Nephron (organoid): ENCODE results near the gene PTPRE.

ENCODE experiments used
- H3K27ac Mint-ChIP-seq, 3 experiments: 2 replicates each; pipeline ENCODE4 v1.8.0; 2020; ENCODE audit warnings: mixed read lengths in 3 of 3, mild to moderate bottlenecking in 2 of 3, moderate library complexity in 1 of 3
- H3K27me3 Mint-ChIP-seq: 2 replicates; pipeline ENCODE4 v1.8.0; 2021; ENCODE audit warnings: low read depth, mild to moderate bottlenecking, moderate library complexity, mixed read lengths
- H3K36me3 Mint-ChIP-seq: 2 replicates; pipeline ENCODE4 v1.8.0; 2020; ENCODE audit warnings: low read depth, mixed read lengths
- H3K4me1 Mint-ChIP-seq: 2 replicates; pipeline ENCODE4 v1.8.0; 2020; ENCODE audit warnings: mixed read lengths
- H3K4me3 Mint-ChIP-seq, 3 experiments: 2 replicates each; pipeline ENCODE4 v1.8.0; 2020; ENCODE audit warnings: mild to moderate bottlenecking in 3 of 3, mixed read lengths in 3 of 3, moderate library complexity in 2 of 3
- H3K9me3 Mint-ChIP-seq: 2 replicates; pipeline ENCODE4 v1.8.0; 2020; ENCODE audit warnings: mixed read lengths
- CTCF ChIP-seq, 3 experiments: fragments of 200-600 bp; sonication (generic); IDR thresholded peaks; one replicate each; pipeline ENCODE4 v1.5.0; 2021; ENCODE audit warnings: antibody characterized with exemption in 3 of 3; ENCODE audit not compliant: unreplicated experiment in 3 of 3

Gene PTPRE

GRCh38 chr10:128055061-128055868 is 148.4 kb downstream of the PTPRE start:
- H3K27ac Mint-ChIP-seq: no peak overlapping the region
- peaks cover 7% of the 10 kb centered on the region for H3K27me3 Mint-ChIP-seq
- no peak for TF ChIP-seq CTCF (IDR thresholded peaks at IDR 0.05; ENCODE audit: unreplicated experiment in 3 of 3)
- H3K4me1 Mint-ChIP-seq: no peaks in the 10 kb centered on the region
- H3K36me3 Mint-ChIP-seq: no peaks in the 10 kb centered on the region
- H3K9me3 Mint-ChIP-seq: no peaks in the 10 kb centered on the region
- no peak overlapping the region for H3K4me3 Mint-ChIP-seq

DNA sequence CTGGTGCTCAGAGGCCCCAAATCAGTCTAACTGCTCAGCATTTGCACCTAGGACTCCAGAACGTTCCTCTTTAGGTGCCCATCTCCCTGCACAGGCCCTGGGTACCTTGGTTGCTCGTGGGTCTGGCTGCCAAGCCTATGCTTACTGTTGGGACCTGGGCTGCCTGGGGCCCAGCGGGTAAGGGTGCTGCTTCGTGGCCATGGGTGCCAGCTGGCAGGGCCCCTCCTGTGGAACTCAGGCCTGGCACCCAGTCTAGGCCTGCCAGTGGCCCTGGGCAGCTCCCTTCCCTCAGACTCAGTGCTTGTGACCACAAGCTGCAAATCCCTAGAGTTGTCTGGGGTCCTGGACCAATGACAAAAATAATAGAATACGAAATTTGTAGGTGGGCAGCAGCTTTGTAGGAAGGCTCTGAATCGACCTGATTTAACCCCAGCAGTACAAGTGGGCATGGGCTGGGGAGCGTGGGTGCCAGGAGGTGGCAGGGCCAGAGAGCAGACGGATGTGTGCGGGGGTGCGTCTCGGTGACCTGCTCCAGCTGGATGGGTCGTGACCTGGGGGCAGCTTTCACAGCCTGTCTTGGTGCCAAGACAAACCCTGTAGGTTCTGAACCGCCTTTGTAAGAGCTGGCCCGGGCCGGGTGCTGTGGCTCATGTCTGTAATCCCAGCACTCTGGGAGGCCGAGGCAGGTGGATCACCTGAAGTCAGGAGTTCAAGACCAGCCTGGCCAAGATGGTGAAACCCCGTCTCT is 149.6 kb downstream of the PTPRE start:
- Mint-ChIP-seq H3K27ac (no peak overlapping the region), H3K4me3 (no peak overlapping the region), H3K36me3 (no peaks in the 10 kb centered on the region), H3K9me3 (no peaks in the 10 kb centered on the region), H3K27me3 (peaks cover 3% of the 10 kb centered on the region), H3K4me1 (no peaks in the 10 kb centered on the region)
- TF ChIP-seq CTCF (IDR thresholded peaks at IDR 0.05; ENCODE audit: unreplicated experiment in 3 of 3): no peak

- H3K4me1 Mint-ChIP-seq: peaks cover 14% of the 10 kb centered on the region
- H3K27ac Mint-ChIP-seq: no peak overlapping the region
- no peaks in the 10 kb centered on the region for H3K36me3 Mint-ChIP-seq
- H3K27me3 Mint-ChIP-seq: peaks cover 5% of the 10 kb centered on the region
- H3K9me3 Mint-ChIP-seq: no peaks in the 10 kb centered on the region
- H3K4me3 Mint-ChIP-seq: no peak overlapping the region
- TF ChIP-seq CTCF (IDR thresholded peaks at IDR 0.05; ENCODE audit: unreplicated experiment in 3 of 3): no peak
Measured at GRCh38 chr10:128058106-128058749, 151.3 kb downstream of the PTPRE start.

DNA sequence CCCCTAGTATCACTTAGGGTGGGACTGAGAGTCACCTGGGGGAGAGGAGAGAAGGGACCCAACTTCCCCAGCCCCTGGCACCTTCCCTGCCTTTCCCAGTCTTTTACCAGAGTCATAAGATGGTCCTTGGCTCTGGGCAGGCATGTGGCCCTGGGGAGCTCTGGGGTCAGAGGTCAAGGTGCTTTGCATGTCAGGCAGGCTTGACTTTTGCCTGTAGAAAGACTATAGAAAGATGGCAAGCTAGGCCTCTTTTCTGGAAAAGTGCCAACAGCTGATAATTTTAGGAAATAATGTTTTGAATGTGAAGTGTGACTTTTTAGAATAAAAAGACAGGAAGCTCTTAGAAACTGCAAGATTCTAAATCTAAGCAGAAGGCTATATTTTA is 151.8 kb downstream of the PTPRE start:
- H3K4me1 Mint-ChIP-seq: peaks cover 17% of the 10 kb centered on the region
- no peaks in the 10 kb centered on the region for H3K36me3 Mint-ChIP-seq
- H3K27me3 Mint-ChIP-seq: peaks cover 9% of the 10 kb centered on the region
- no peaks in the 10 kb centered on the region for H3K9me3 Mint-ChIP-seq
- H3K27ac Mint-ChIP-seq: no peak overlapping the region
- no peak for TF ChIP-seq CTCF (IDR thresholded peaks at IDR 0.05; ENCODE audit: unreplicated experiment in 3 of 3)
- no peak overlapping the region for H3K4me3 Mint-ChIP-seq

- no peak overlapping the region for H3K27ac Mint-ChIP-seq
- H3K9me3 Mint-ChIP-seq: no peaks in the 10 kb centered on the region
- H3K4me3 Mint-ChIP-seq: no peak overlapping the region
- TF ChIP-seq CTCF (IDR thresholded peaks at IDR 0.05; ENCODE audit: unreplicated experiment in 3 of 3): no peak
- H3K4me1 Mint-ChIP-seq: peaks cover 18% of the 10 kb centered on the region
- H3K36me3 Mint-ChIP-seq: no peaks in the 10 kb centered on the region
- H3K27me3 Mint-ChIP-seq: peaks cover 9% of the 10 kb centered on the region
Measured at GRCh38 chr10:128059266-128059981, 152.5 kb downstream of the PTPRE start.
